Stomach (tissue), 9 donors: ENCODE data around the gene SPACDR. TPM values are rescaled to one million over a fixed set of nuclear protein-coding genes. Genes with fewer than 3 reads are reported as not detected.

Source experiments
- DNase-seq, 2 donors: peaks; one replicate each; pipeline versions ENCODE4 v3.0.0 to v3.0.0-alpha.2; 2013 to 2019
- H3K27ac ChIP-seq, 5 donors: fragments of 200-600 bp in 4 of 5; sonication (generic) in 4 of 5; one replicate each; pipeline ENCODE4 v1.5.1; 2013 to 2019; ENCODE audit warnings: mild to moderate bottlenecking in 1 of 5, moderate library complexity in 1 of 5
- H3K27me3 ChIP-seq, 3 donors: fragments of 200-600 bp; sonication (generic); one replicate each; pipeline ENCODE4 v1.5.1; 2017 to 2019; ENCODE audit warnings: mixed run types in 1 of 3
- H3K36me3 ChIP-seq, 4 donors: fragments of 200-600 bp; sonication (generic); 1 replicate in 3 of 4; 2 replicates in 1 of 4; pipeline ENCODE4 v1.5.1; 2016 to 2019
- H3K4me1 ChIP-seq, 4 donors: fragments of 200-600 bp; sonication (generic); one replicate each; pipeline ENCODE4 v1.5.1; 2016 to 2019
- H3K4me3 ChIP-seq, 4 donors: fragments of 200-600 bp; sonication (generic) in 3 of 4; one replicate each; pipeline ENCODE4 v1.5.1; 2016 to 2019; ENCODE audit warnings: mild to moderate bottlenecking in 1 of 4
- H3K9me3 ChIP-seq, 4 donors: fragments of 200-600 bp; sonication (generic); one replicate each; pipeline ENCODE4 v1.5.1; 2016 to 2019
- EP300 ChIP-seq: sonication (generic); formaldehyde crosslinking; IDR thresholded peaks from one replicate; pipeline ENCODE4 v1.6.1; 2017; ENCODE audit warnings: antibody characterized with exemption
- POLR2A ChIP-seq, 4 donors: fragments of 450-650 bp; IDR thresholded peaks; one replicate each; pipeline ENCODE4 v1.6.1; 2016; ENCODE audit warnings: antibody characterized with exemption in 4 of 4, control low read depth in 2 of 4, mild to moderate bottlenecking in 1 of 4, moderate library complexity in 1 of 4
- POLR2AphosphoS5 ChIP-seq, 3 donors: sonication (generic); formaldehyde crosslinking; IDR thresholded peaks; one replicate each; pipeline ENCODE4 v1.6.1; 2016; ENCODE audit warnings: antibody characterized with exemption in 3 of 3
- WGBS, 5 donors: extraction: QIAGEN DNeasy Blood & Tissue Kit in 3 of 5; methylation state at CpG; one replicate each; pipeline versions ENCODE4 v1.1.5 to v1.1.7; 2013 to 2018; 5-methylcytosine and 5-hydroxymethylcytosine counted together
- intact Hi-C: fragments of 100-400 bp; cut with DNase I; formaldehyde crosslinking; loops from one replicate; pipeline ENCODE4 v1.15.1; 2023; ENCODE audit warnings: low total_unique reads
- polyA plus RNA-seq, 3 donors: library from polyadenylated mRNA; stranded (reverse); fragments of 200-250 nt; gene quantifications; one replicate each; pipeline ENCODE4 v1.2.3, GENCODE V29; 2013
- total RNA-seq, 5 donors: library from RNA; depleted of rRNA; stranded (reverse); fragments of >200 nt; gene quantifications; one replicate each; pipeline versions ENCODE4 v1.1.0 to v1.2.3, GENCODE V29; 2014 to 2016
- TF ChIP-seq, protein P1 (sequence below), 7 experiments: fragments of 450-650 bp in 4 of 7; fragments of 200-600 bp in 3 of 7; sonication (generic) in 3 of 7; IDR thresholded peaks; one replicate each; pipeline ENCODE4 v1.5.1; 2016 to 2019; ENCODE audit warnings: antibody characterized with exemption in 7 of 7, control low read depth in 2 of 7, mild to moderate bottlenecking in 1 of 7
- donor health status: healthy with polysubstance abuse.
- donor health status: Bipolar disorder and iron deficiency.
- donor health status: healthy.

Gene SPACDR
- total and polyA plus RNA-seq, 8 donors: 0.65 to 2.3 (median 1.1) TPM; not detected in 5

DNA sequence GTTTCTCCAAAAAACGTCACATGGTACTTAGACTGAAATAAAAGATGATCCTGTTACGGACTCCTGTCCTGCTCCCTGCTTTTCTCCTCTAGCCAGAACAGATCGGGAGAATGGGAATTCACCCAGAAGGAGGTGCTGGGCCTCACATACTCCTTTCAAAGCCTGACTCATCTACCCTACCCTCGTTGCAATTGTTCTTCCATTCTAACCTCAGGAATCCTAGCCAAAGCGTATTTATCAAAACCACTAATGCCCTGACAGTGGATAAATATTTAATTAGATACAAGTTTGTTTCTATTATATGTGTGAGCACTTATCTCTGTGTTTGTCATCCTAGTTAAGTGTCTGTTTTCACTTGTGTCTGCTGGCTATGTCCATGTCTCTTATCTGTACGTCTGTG lies 57.3 kb downstream of the SPACDR start:
- Histone ChIP-seq H3K36me3 (peaks cover 0 to 8% (median 0%) of the 10 kb centered on the region in 4 donors), H3K27me3 (no peaks in the 10 kb centered on the region), H3K27ac (no peak overlapping the region), H3K4me3 (no peak overlapping the region), H3K4me1 (peaks cover 0 to 5% (median 0%) of the 10 kb centered on the region in 4 donors), H3K9me3 (no peaks in the 10 kb centered on the region)
- no peak for DNase-seq
- TF ChIP-seq POLR2A (IDR thresholded peaks at IDR 0.05) (no peak), POLR2AphosphoS5 (IDR thresholded peaks at IDR 0.05) (no peak), EP300 (no peak)
- TF ChIP-seq, protein P1, sequence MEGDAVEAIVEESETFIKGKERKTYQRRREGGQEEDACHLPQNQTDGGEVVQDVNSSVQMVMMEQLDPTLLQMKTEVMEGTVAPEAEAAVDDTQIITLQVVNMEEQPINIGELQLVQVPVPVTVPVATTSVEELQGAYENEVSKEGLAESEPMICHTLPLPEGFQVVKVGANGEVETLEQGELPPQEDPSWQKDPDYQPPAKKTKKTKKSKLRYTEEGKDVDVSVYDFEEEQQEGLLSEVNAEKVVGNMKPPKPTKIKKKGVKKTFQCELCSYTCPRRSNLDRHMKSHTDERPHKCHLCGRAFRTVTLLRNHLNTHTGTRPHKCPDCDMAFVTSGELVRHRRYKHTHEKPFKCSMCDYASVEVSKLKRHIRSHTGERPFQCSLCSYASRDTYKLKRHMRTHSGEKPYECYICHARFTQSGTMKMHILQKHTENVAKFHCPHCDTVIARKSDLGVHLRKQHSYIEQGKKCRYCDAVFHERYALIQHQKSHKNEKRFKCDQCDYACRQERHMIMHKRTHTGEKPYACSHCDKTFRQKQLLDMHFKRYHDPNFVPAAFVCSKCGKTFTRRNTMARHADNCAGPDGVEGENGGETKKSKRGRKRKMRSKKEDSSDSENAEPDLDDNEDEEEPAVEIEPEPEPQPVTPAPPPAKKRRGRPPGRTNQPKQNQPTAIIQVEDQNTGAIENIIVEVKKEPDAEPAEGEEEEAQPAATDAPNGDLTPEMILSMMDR (IDR thresholded peaks at IDR 0.05): no peak
- intact Hi-C loops: no loop called here
- WGBS, 5 donors: 39 to 61% (median 46%) methylated on average over 6 of the region's 6 CpGs

Other genes with a start within 250 kb of the SPACDR start
- gene PVRIG, start 244.3 kb downstream of the SPACDR start, total RNA-seq: 1 to 10 TPM in 4 of 5 donors, not detected in 1; 1.1 to 3.8 (median 1.4) TPM
- gene PVRIG, start 244.3 kb downstream of the SPACDR start, polyA plus RNA-seq: 1 to 10 TPM in 1 of 3 donors, under 1 TPM in 2; 0.56 to 1.7 (median 0.95) TPM
- not detected for gene SPDYE3, start 156.6 kb downstream of the SPACDR start, total RNA-seq
- gene SPDYE3, start 156.6 kb downstream of the SPACDR start, polyA plus RNA-seq: not detected
- gene PILRB, start 106.1 kb downstream of the SPACDR start, total RNA-seq: 100 to 1,000 TPM in 2 of 5 donors, 10 to 100 TPM in 3; 18.5 to 141 (median 61.3) TPM
- gene PILRB, start 106.1 kb downstream of the SPACDR start, polyA plus RNA-seq: 10 to 100 TPM; 16.8 to 82.3 (median 20.7) TPM
- gene PILRA, start 90.8 kb downstream of the SPACDR start, total RNA-seq: 1 to 10 TPM in 2 of 5 donors, not detected in 3; 3.1 to 10.0 TPM
- gene PILRA, start 90.8 kb downstream of the SPACDR start, polyA plus RNA-seq: 1 to 10 TPM; 1.4 to 3.1 (median 1.9) TPM
- 10 to 100 TPM in 2 of 5 donors, 1 to 10 TPM in 1, under 1 TPM in 1, not detected in 1; 0.89 to 44.3 (median 10.9) TPM for gene ZCWPW1, start 35.6 kb downstream of the SPACDR start, total RNA-seq
- gene ZCWPW1, start 35.6 kb downstream of the SPACDR start, polyA plus RNA-seq: 10 to 100 TPM in 1 of 3 donors, 1 to 10 TPM in 2; 4.9 to 11.7 (median 5.2) TPM
- 100 to 1,000 TPM in 1 of 5 donors, 10 to 100 TPM in 4; 14.1 to 117 (median 28.1) TPM for gene MEPCE, start 34.4 kb downstream of the SPACDR start, total RNA-seq
- gene MEPCE, start 34.4 kb downstream of the SPACDR start, polyA plus RNA-seq: 10 to 100 TPM; 17.4 to 21.4 (median 20.0) TPM
- 100 to 1,000 TPM in 1 of 5 donors, 10 to 100 TPM in 1, 1 to 10 TPM in 2, not detected in 1; 6.2 to 226 (median 38.9) TPM for gene PPP1R35, start 27.8 kb downstream of the SPACDR start, total RNA-seq
- 10 to 100 TPM; 29.5 to 78.0 (median 39.5) TPM for gene PPP1R35, start 27.8 kb downstream of the SPACDR start, polyA plus RNA-seq
- gene TSC22D4, start 15.0 kb upstream of the SPACDR start, total RNA-seq: 100 to 1,000 TPM in 1 of 5 donors, 10 to 100 TPM in 3, 1 to 10 TPM in 1; 9.4 to 120 (median 28.0) TPM
- 10 to 100 TPM; 25.1 to 44.8 (median 35.0) TPM for gene TSC22D4, start 15.0 kb upstream of the SPACDR start, polyA plus RNA-seq
- under 1 TPM in 1 of 5 donors, not detected in 4; 0.73 TPM for gene NYAP1, start 19.7 kb upstream of the SPACDR start, total RNA-seq
- gene NYAP1, start 19.7 kb upstream of the SPACDR start, polyA plus RNA-seq: under 1 TPM in 2 of 3 donors, not detected in 1; 0.48 to 0.75 TPM
- 100 to 1,000 TPM in 1 of 5 donors, 10 to 100 TPM in 3, 1 to 10 TPM in 1; 8.4 to 154 (median 16.4) TPM for gene AGFG2, start 74.9 kb upstream of the SPACDR start, total RNA-seq
- 10 to 100 TPM in 2 of 3 donors, 1 to 10 TPM in 1; 7.9 to 11.0 (median 10.2) TPM for gene AGFG2, start 74.9 kb upstream of the SPACDR start, polyA plus RNA-seq
- gene SAP25, start 109.6 kb upstream of the SPACDR start, total RNA-seq: 1 to 10 TPM in 1 of 5 donors, under 1 TPM in 1, not detected in 3; 0.92 to 1.8 TPM
- gene SAP25, start 109.6 kb upstream of the SPACDR start, polyA plus RNA-seq: 1 to 10 TPM; 1.4 to 4.7 (median 2.3) TPM
- gene LRCH4, start 121.9 kb upstream of the SPACDR start, total RNA-seq: 100 to 1,000 TPM in 3 of 5 donors, 10 to 100 TPM in 2; 23.7 to 263 (median 154) TPM
- gene LRCH4, start 121.9 kb upstream of the SPACDR start, polyA plus RNA-seq: 10 to 100 TPM; 23.5 to 39.5 (median 26.0) TPM
- gene FBXO24, start 122.1 kb upstream of the SPACDR start, total RNA-seq: under 1 TPM in 3 of 5 donors, not detected in 2; 0.37 to 0.45 (median 0.43) TPM
- under 1 TPM in 2 of 3 donors, not detected in 1; 0.44 to 0.88 TPM for gene FBXO24, start 122.1 kb upstream of the SPACDR start, polyA plus RNA-seq
- 100 to 1,000 TPM in 1 of 5 donors, 10 to 100 TPM in 4; 15.8 to 129 (median 37.8) TPM for gene PCOLCE, start 138.1 kb upstream of the SPACDR start, total RNA-seq
- gene PCOLCE, start 138.1 kb upstream of the SPACDR start, polyA plus RNA-seq: 10 to 100 TPM; 15.6 to 25.0 (median 18.6) TPM
- gene MOSPD3, start 148.3 kb upstream of the SPACDR start, total RNA-seq: 10 to 100 TPM in 2 of 5 donors, 1 to 10 TPM in 2, not detected in 1; 4.0 to 21.1 (median 9.8) TPM
- 10 to 100 TPM; 20.4 to 30.7 (median 29.1) TPM for gene MOSPD3, start 148.3 kb upstream of the SPACDR start, polyA plus RNA-seq
- 10 to 100 TPM in 1 of 5 donors, 1 to 10 TPM in 3, not detected in 1; 1.2 to 11.6 (median 3.3) TPM for gene TFR2, start 177.3 kb upstream of the SPACDR start, total RNA-seq
- 1 to 10 TPM; 1.7 to 5.1 (median 3.1) TPM for gene TFR2, start 177.3 kb upstream of the SPACDR start, polyA plus RNA-seq
- gene ACTL6B, start 192.2 kb upstream of the SPACDR start, total RNA-seq: under 1 TPM in 2 of 5 donors, not detected in 3; 0.37 to 0.43 TPM
- 1 to 10 TPM in 2 of 3 donors, under 1 TPM in 1; 0.25 to 1.4 (median 1.2) TPM for gene ACTL6B, start 192.2 kb upstream of the SPACDR start, polyA plus RNA-seq
- gene GNB2, start 209.5 kb upstream of the SPACDR start, total RNA-seq: 100 to 1,000 TPM in 3 of 5 donors, 10 to 100 TPM in 2; 52.9 to 290 (median 152) TPM
- 100 to 1,000 TPM; 147 to 219 (median 169) TPM for gene GNB2, start 209.5 kb upstream of the SPACDR start, polyA plus RNA-seq
- 100 to 1,000 TPM in 1 of 5 donors, 10 to 100 TPM in 4; 27.9 to 127 (median 87.9) TPM for gene GIGYF1, start 230.0 kb upstream of the SPACDR start, total RNA-seq
- 10 to 100 TPM; 10.5 to 19.9 (median 19.7) TPM for gene GIGYF1, start 230.0 kb upstream of the SPACDR start, polyA plus RNA-seq
- gene POP7, start 241.9 kb upstream of the SPACDR start, total RNA-seq: 10 to 100 TPM in 4 of 5 donors, not detected in 1; 23.3 to 70.1 (median 38.3) TPM
- gene POP7, start 241.9 kb upstream of the SPACDR start, polyA plus RNA-seq: 10 to 100 TPM; 38.1 to 45.2 (median 39.0) TPM